Esophagus squamous epithelium (tissue), 4 donors: ENCODE measurements around the gene TCF12.

Experiments used
- POLR2A ChIP-seq, 4 donors: fragments of 450-650 bp; IDR thresholded peaks; one replicate each; pipeline ENCODE4 v1.6.1; 2017; ENCODE audit warnings: antibody characterized with exemption in 4 of 4, mild to moderate bottlenecking in 4 of 4, moderate library complexity in 3 of 4
- TF ChIP-seq, protein P1 (sequence below), 6 experiments: fragments of 450-650 bp in 4 of 6; fragments of 200-600 bp in 2 of 6; sonication (generic) in 2 of 6; IDR thresholded peaks; one replicate each; pipeline ENCODE4 v1.5.1; 2016 to 2019; ENCODE audit warnings: antibody characterized with exemption in 6 of 6, mild to moderate bottlenecking in 4 of 6, moderate library complexity in 4 of 6

DNA sequence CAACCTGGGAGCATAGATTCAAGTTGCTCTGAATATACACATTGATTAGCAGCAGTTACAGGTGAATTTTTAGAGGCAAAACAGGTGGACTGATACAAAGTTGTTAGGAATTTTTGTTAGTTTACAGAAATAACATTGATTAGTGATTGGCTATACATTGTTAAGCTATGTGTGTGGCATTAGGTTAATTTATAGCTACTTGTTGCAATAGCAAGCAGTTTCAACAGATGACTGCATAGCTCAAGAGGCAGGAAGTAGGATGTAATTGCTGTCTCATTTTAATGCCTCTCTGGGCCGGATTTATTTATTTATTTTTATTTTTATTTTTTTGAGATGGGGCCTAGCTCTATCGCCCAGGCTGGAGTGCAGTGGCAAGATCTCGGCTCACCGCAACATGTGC, 99.7 kb downstream of the TCF12 start:
- TF ChIP-seq, protein P1, sequence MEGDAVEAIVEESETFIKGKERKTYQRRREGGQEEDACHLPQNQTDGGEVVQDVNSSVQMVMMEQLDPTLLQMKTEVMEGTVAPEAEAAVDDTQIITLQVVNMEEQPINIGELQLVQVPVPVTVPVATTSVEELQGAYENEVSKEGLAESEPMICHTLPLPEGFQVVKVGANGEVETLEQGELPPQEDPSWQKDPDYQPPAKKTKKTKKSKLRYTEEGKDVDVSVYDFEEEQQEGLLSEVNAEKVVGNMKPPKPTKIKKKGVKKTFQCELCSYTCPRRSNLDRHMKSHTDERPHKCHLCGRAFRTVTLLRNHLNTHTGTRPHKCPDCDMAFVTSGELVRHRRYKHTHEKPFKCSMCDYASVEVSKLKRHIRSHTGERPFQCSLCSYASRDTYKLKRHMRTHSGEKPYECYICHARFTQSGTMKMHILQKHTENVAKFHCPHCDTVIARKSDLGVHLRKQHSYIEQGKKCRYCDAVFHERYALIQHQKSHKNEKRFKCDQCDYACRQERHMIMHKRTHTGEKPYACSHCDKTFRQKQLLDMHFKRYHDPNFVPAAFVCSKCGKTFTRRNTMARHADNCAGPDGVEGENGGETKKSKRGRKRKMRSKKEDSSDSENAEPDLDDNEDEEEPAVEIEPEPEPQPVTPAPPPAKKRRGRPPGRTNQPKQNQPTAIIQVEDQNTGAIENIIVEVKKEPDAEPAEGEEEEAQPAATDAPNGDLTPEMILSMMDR (IDR thresholded peaks at IDR 0.05): no peak
- TF ChIP-seq POLR2A (IDR thresholded peaks at IDR 0.05): no peak
